ENCODE results near the gene CRTC1. TPM values are rescaled to one million over a fixed set of nuclear protein-coding genes. Genes with fewer than 3 reads are reported as not detected.

The CRTC1 gene
- total RNA-seq, 1 donor from 2014 or later, result 3.2 TPM

GRCh38 chr19:18785179-18786124 lies 102.0 kb downstream of the CRTC1 start:
- DNase-seq, result peak; percentile 45

- no peak for DNase-seq
Measured at GRCh38 chr19:18788529-18789421, 105.3 kb downstream of the CRTC1 start.

GRCh38 chr19:18789422-18789869 lies 106.0 kb downstream of the CRTC1 start:
- no peak for DNase-seq

GRCh38 chr19:18789883-18790565 lies 106.5 kb downstream of the CRTC1 start:
- no peak for DNase-seq

- DNase-seq, result no peak
Measured at GRCh38 chr19:18790566-18791314, 107.3 kb downstream of the CRTC1 start, which contains the start of gene COMP. Gene COMP (minus strand): TSS chr19:18791305. CDS start chr19:18791269, 36 bp downstream.

- DNase-seq, result no peak
Measured at GRCh38 chr19:18791315-18791678, 107.8 kb downstream of the CRTC1 start.

GRCh38 chr19:18792661-18793060 lies 109.2 kb downstream of the CRTC1 start:
- no peak for DNase-seq

GRCh38 chr19:18793144-18794028 lies 109.9 kb downstream of the CRTC1 start:
- DNase-seq, result no peak

- no peak for DNase-seq
Measured at GRCh38 chr19:18794029-18794313, 110.5 kb downstream of the CRTC1 start.

- DNase-seq, result no peak
Measured at GRCh38 chr19:18794692-18795091, 111.2 kb downstream of the CRTC1 start.

- DNase-seq, result no peak
Measured at GRCh38 chr19:18795540-18795939, 112.1 kb downstream of the CRTC1 start.

- DNase-seq, result no peak
Measured at GRCh38 chr19:18796239-18796638, 112.8 kb downstream of the CRTC1 start.

- DNase-seq, result no peak
Measured at GRCh38 chr19:18798384-18799352, 115.2 kb downstream of the CRTC1 start.

- no peak for DNase-seq
Measured at GRCh38 chr19:18799389-18799970, 116.0 kb downstream of the CRTC1 start.

- no peak for DNase-seq
Measured at GRCh38 chr19:18800079-18800478, 116.6 kb downstream of the CRTC1 start.

- DNase-seq, result no peak
Measured at GRCh38 chr19:18800636-18801035, 117.2 kb downstream of the CRTC1 start.

GRCh38 chr19:18802354-18802753 lies 118.9 kb downstream of the CRTC1 start:
- DNase-seq, result no peak

GRCh38 chr19:18803550-18804138 lies 120.2 kb downstream of the CRTC1 start:
- no peak for DNase-seq

All from skin of body (tissue), 2 donors.